GM21390 (cell line): Measurements from ENCODE around the gene COLEC12.

Source experiments
- ATAC-seq: cut with Tn5 transposase; IDR thresholded peaks from one replicate; pipeline ENCODE4 v1.9.1; 2021; ENCODE audit not compliant: unreplicated experiment

The COLEC12 gene

DNA sequence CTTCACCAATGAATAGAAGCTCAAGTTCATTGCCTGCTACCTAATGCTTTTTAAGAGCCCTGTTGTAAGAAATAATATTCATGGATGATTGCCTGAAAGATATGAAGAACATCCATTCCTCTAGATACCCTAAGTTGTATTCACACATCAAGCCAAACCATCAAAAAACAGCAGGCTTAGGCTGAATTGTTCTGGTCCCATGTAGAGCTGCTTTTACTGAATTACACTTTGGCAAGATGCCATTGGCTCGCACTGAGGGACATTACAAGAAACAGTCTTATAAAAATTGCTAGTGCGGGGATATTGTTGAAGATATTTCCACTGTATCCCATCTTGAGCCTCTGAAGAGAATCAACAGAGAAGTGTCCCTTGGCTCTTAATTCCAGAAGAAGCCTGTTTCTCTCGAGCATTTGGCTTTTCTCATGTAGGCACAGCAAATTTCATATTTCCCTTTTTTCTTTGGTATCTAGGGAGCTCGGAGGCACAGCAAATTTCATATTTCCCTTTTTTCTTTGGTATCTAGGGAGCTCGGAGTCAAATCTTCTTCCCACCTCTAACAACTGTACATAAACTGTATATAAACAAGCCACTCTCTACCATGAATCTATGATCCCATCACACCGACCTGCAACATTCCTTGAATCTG lies 107.5 kb downstream of the COLEC12 start:
- ATAC-seq, result no peak

GRCh38 chr18:390741-391478 lies 109.6 kb downstream of the COLEC12 start:
- ATAC-seq, result no peak

- ATAC-seq, result peak; percentile 57
Measured at GRCh38 chr18:389658-390357, 110.7 kb downstream of the COLEC12 start.

- ATAC-seq, result no peak
Measured at GRCh38 chr18:388200-388599, 112.3 kb downstream of the COLEC12 start.

- no peak for ATAC-seq
Measured at GRCh38 chr18:386994-387393, 113.5 kb downstream of the COLEC12 start.

DNA sequence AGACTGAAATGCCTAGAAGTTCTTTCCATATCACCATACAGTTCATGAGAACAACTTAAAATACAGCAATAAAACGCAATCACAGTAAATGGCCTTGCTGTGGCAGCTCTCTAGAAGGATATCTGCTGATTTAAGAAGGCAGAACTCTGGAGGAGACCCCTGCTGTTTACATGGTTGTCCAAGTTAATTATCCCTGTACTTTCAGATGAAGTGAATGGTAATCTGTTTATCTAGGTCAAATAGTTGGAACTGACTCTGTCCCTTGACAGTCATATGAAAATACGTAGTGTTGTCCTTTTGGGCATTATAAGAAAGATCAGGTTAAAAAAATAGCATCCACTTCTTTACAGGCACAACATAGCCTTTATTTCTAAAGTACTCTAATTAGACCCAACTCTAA lies 115.6 kb downstream of the COLEC12 start:
- no peak for ATAC-seq

- no peak for ATAC-seq
Measured at GRCh38 chr18:383135-383534, 117.4 kb downstream of the COLEC12 start.

GRCh38 chr18:382423-382984 lies 118.0 kb downstream of the COLEC12 start:
- ATAC-seq, result no peak

DNA sequence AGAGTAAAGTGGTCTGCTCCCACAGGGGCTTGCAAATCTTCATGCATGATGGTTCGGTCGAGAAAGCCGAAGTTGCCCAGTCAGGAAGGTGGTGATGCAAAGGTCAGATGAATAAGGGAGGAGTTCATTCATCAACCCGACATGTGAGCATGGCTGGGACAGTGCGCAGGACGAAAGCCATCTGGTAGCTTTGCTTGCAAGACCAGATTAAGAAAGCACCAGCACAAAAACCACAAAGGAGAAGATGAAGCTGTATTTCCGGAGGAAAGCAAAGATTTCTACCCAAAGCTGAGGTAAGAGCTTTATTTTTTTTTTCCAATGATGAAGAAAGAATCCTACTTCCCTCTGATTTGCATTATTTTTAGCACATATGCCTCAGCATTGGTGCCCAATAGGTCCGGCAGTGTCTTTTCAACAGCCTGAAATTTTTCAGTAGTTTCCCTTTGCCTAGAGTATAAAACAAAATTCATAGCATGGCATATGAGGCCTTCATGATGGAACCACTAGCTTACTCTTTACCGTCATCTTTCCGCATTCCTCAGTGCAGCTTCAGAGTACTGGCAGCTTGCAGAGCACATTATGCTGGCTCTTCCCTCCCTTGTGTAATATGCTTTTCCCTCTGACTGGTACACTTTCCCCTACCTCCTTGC lies 120.7 kb downstream of the COLEC12 start:
- ATAC-seq, result no peak

DNA sequence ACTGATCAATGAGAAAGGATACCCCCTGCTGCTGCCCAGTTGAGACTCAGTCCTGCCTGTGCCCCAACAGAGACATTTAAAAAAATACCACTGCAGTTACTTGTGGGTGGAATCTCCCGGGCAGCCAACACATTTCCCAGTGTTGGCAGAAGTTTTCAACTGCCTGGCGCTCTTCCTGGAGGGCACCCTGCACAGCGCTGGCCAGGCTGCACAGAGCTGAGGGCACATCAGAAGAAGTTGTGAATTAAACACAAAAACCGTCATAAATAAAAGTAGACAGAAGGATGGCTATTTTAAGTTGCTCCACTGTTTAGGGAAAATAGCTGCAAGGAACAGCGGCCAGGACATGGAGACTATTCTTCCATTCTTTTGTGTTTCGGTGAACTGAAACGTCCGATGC lies 122.4 kb downstream of the COLEC12 start:
- no peak for ATAC-seq

GRCh38 chr18:377088-377487 lies 123.4 kb downstream of the COLEC12 start:
- no peak for ATAC-seq

- ATAC-seq, result no peak
Measured at GRCh38 chr18:376311-376710, 124.2 kb downstream of the COLEC12 start.

GRCh38 chr18:374721-375168 lies 125.8 kb downstream of the COLEC12 start:
- peak; percentile 62 for ATAC-seq

DNA sequence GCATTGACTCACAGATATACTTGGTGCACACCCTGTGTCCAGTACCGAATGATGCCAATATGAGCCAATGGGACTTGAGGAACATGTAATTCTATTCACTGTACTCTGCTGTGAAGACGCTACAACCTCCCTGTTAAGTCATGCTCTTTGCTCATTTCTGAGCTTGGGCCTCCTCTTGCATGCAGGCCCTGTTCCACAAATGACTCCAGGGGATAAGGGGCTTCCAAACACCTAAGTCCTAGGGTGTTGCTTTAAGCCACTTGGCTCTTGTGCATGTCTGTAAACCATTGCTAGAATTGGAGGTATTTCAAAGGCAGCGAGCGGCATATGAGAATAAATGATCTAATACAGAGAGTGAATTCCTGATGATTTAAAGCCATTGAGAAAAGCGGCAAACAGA lies 126.7 kb downstream of the COLEC12 start:
- no peak for ATAC-seq

GRCh38 chr18:371609-371982 lies 128.9 kb downstream of the COLEC12 start:
- ATAC-seq, result no peak

DNA sequence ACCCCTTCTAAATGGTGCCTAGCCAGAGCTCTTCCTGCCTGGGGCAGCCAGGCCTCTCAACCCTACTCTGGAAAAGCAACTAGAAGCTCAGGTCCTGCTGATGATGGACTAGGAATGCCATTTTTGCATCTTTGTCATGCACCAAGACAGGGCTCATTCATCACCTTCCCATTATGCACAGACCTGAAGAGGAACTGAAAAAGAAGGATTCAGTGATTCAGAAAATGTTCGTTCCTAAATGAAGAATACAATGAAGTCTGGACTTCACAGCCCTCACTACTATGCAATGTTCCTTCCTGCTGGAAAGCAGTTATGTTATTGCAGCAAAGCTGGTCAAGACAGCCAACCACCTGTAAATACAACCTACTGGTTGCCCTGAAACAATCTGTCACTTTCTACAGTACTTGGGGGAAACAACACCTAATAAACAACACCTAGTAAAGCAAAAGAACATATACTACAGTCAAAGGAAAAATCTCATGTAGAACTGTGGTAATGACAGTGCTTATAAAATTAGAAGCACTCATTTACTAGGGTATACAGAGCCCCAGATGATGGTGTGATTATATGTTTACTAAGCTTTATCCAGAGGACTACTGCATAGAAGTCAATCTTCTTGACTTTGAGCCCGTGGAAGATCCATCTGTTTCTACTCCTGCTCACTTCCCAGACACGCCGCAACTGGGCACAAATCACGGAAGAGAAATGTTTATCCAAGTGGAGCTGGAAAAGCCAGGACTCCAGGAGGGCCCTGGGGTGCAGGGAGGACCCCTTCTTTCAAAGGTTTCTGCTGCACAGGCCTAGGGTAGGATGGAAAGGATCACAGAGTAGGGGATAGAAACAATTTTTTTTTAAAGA lies 129.5 kb downstream of the COLEC12 start:
- ATAC-seq, result no peak

GRCh38 chr18:369224-370015 lies 131.1 kb downstream of the COLEC12 start:
- ATAC-seq, result no peak

GRCh38 chr18:366466-367061 lies 133.9 kb downstream of the COLEC12 start:
- no peak for ATAC-seq

GRCh38 chr18:365651-366050 lies 134.8 kb downstream of the COLEC12 start:
- no peak for ATAC-seq
